Measurements from ENCODE around the gene GATB.

Gene GATB

GRCh38 chr4:151711646-151712045 is 49.2 kb downstream of the GATB start:
- in situ Hi-C loops (cut with MboI; ENCODE audit: low sequenced_read_pairs, unreplicated experiment), result no loop called here
- TF ChIP-seq CTCF (IDR thresholded peaks at IDR 0.05; ENCODE audit: borderline replicate concordance, control extremely low read depth, extremely low read depth, insufficient read depth, missing control alignments), result no peak

GRCh38 chr4:151709587-151709986 is 51.2 kb downstream of the GATB start:
- TF ChIP-seq CTCF (IDR thresholded peaks at IDR 0.05; ENCODE audit: borderline replicate concordance, control extremely low read depth, extremely low read depth, insufficient read depth, missing control alignments), result no peak
- DNase-seq (ENCODE audit: low spot score), result no peak
- in situ Hi-C loops (cut with MboI; ENCODE audit: low sequenced_read_pairs, unreplicated experiment), result no loop called here

More at GRCh38 chr4:151711646-151712045, 49.2 kb downstream of the GATB start:
- no peak for DNase-seq (ENCODE audit: low spot score)

GRCh38 chr4:151709071-151709470 is 51.7 kb downstream of the GATB start:
- in situ Hi-C loops (cut with MboI; ENCODE audit: low sequenced_read_pairs, unreplicated experiment), result no loop called here
- DNase-seq (ENCODE audit: low spot score), result no peak
- no peak for TF ChIP-seq CTCF (IDR thresholded peaks at IDR 0.05; ENCODE audit: borderline replicate concordance, control extremely low read depth, extremely low read depth, insufficient read depth, missing control alignments)

- no peak for DNase-seq (ENCODE audit: low spot score)
- in situ Hi-C loops (cut with MboI; ENCODE audit: low sequenced_read_pairs, unreplicated experiment), result no loop called here
- TF ChIP-seq CTCF (IDR thresholded peaks at IDR 0.05; ENCODE audit: borderline replicate concordance, control extremely low read depth, extremely low read depth, insufficient read depth, missing control alignments), result no peak
Measured at GRCh38 chr4:151708100-151708499, 52.7 kb downstream of the GATB start.

GRCh38 chr4:151703401-151703800 is 57.4 kb downstream of the GATB start:
- in situ Hi-C loops (cut with MboI; ENCODE audit: low sequenced_read_pairs, unreplicated experiment), result no loop called here
- TF ChIP-seq CTCF (IDR thresholded peaks at IDR 0.05; ENCODE audit: borderline replicate concordance, control extremely low read depth, extremely low read depth, insufficient read depth, missing control alignments), result no peak
- DNase-seq (ENCODE audit: low spot score), result no peak

GRCh38 chr4:151702256-151702655 is 58.6 kb downstream of the GATB start:
- DNase-seq (ENCODE audit: low spot score), result no peak
- TF ChIP-seq CTCF (IDR thresholded peaks at IDR 0.05; ENCODE audit: borderline replicate concordance, control extremely low read depth, extremely low read depth, insufficient read depth, missing control alignments), result no peak
- in situ Hi-C loops (cut with MboI; ENCODE audit: low sequenced_read_pairs, unreplicated experiment), result no loop called here
